Activated effector memory CD4-positive, alpha-beta T cell treated with anti-CD3 and anti-CD28 coated beads, Interleukin-2, amount 50 U/mL, for 16 hours (primary cell): ENCODE data around the gene DCHS2.

Experiments used
- DNase-seq: peaks from one replicate; pipeline ENCODE4 v3.0.0-alpha.2; 2020

Gene DCHS2, protein sequence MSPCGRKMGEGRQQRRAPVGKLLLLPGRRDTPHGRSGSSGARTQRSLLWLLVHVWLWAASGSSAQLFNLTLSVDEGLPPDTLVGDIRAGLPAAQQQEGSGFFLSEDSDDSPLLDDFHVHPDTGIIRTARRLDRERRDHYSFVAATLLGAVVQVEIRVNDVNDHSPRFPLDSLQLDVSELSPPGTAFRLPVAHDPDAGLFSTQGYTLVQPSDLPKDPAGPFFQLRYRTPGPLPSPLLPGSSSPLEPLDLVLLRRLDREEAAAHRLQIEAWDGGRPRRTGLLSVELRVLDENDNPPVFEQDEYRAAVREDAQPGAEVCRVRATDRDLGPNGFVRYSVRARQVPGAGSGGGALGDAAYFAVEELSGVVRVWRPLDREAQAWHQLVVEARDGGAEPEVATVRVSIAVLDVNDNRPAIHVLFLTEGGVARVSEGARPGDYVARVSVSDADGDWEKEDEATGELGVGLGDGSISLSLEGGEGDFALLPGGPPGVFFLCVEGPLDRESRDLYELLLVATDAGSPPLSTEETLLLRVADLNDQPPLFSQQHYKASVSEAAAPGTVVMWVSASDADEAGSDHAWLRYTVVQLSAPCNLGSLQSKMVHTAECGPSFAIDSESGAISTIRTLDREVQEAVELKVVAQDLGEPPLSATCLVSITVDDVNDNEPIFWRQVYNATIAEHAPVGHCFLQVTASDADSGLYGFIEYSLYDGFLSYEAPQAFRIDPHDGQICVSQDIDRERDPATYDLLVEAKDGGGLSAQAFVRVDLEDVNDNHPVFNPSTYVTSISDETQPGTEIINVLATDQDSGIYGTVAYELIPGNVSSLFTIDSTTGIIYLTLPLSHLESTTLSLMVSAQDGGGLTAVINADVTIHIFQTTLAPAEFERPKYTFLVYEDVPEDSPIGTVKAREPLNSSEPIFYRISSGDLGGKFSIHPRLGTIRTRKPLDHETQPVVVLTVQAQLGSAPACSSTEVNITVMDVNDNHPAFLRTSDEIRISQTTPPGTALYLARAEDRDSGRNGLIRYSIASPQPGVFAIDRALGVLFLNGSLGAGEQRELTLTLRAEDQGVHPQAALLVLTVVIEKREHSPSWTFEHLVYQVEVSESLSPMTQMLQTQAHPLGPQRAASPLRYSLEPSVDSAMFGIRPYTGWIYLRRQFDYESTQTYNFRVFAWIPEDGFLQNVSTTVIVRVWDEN (N-terminal part only)

DNA sequence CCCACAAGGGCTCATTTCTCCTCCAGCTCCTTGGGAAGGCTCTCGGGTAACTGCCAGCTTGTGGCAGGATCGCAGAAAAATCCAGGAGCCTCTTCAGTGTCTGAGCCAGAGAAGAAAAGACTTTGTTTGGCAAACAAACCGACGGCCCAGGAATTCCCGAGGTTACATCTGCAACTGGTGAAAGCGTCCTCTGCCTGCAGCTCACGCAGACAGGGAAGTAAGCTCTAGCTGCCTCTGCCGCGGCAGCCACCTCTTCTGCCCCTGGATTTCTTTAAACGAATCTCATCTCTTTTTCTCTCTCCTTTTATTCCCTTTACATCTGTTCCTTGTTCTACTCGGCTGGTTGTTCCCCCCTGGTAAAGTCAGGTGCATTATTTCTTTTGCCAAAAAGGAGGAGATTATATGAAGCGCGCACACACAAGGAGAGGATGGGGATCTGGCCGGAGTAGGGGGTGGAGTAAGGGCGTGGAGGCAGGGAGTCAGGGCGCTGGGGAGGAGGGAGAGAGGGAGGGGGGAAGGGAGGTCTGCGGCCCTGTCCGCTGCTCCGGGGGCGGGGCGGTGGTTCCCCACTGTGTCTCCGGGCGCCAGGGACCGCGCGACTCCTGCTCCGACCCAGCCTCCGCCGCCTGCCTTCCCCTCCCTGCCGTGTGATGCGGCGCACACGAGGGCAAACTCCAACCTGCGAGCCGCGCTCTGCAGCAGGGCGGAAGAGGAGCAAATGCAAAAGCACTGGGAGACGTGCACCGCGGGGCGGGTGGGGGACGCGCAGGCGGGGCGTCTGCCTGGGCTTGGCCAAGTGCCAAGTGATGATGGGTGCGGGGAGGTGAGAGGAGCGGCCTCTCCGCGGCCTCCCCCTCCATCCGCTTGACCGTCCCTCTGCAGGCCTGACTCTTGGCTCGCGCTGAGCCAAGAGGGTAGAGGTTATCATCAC, at the start of gene DCHS2:
DCHS2 (minus strand) TSS at position 459 of the 931 bp plus-strand sequence; CDS start at position 15, 444 bp downstream.
- no peak for DNase-seq

DNA sequence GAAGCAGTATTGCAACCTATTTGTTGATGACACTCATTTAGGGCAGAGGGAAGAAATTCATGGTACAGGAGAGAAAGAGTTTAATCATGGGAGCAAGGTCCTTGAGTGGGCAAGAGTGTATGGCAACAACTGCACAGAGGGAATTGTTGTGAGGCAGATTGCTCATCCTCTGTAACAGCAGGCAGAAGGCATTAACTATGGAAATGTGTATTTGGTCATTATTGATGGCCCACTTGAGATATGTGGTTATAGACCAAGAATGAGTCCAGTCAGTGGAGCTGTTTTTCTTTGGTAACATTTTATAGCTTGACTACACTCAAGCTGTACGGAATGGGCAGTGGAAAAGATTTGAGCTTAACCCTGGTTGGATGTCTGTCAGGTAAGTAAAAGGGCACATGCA, 42.7 kb upstream of the DCHS2 start:
- DNase-seq, result no peak

DNA sequence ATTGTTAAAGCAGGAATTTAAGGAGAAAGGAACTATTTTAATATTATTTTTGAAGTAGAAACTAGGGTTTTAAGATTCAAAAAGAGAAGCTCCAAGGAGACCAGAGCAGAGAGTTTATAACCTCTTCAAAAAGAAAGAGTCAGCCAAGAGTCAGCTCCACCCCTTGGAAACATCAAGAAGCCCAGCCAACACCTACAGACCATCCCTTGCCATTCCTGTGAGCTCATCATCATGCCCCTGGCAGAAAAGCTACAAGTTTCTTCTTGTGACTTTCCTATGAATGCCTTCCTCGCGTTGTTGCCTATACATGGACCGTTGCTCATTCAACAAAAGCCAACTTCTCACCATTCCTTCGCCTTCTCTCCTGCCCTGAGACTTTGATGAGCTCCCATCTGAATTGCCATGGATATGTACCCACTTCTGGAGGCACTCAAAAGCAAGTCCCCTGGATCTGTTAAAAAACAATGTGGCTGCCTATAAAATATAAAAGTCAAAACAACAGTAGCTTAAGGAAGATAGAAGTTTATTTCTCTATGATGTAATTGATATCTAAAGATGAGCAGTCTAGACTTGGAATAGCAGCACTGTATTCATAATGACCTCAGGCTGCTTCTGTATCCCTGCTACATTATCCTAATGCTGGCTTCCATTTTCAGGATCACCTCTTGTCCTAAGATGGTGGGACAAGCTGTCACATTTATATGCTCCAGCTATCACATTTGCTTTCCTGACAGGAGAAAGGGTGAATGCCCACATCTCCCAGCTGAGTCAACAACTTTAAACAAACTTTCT, 38.3 kb upstream of the DCHS2 start:
- no peak for DNase-seq

DNA sequence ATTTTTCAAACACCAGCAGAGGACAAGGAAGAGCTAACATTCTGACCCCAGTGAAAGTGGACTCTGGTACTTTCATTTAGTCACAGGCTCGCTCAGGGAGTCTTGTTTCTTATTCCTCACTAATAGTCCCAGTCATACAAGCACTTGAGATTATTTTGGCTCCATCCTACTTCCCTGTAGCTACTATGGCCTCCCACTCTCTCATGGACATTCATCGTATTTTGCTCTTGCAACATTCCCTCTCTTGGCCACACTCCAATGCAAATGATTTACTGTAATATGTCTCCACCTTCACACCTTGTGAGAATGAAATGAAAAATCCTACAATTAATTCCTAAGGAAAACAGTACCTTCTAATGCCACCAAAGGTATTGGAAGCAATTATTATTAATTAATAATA, 37.3 kb upstream of the DCHS2 start:
- DNase-seq, result no peak

DNA sequence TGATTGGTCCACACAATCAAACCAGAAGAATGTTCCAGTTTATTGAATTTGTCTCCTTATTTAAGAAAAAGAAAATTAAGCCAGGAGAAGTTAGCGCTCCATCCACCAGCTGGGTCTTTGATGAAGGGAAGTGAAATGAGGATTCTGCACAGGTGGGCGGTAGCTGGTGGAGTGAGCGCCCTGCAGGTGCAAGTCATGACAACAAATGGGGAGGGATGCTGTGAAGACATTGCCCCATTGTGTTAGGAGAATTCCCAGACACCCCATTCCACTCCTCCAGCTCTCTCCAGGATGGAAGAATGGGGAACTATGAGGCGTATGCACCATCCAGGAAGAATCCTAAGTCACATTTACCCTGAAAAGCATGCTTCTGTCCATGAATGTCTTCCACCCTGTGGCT, 35.7 kb upstream of the DCHS2 start:
- no peak for DNase-seq

DNA sequence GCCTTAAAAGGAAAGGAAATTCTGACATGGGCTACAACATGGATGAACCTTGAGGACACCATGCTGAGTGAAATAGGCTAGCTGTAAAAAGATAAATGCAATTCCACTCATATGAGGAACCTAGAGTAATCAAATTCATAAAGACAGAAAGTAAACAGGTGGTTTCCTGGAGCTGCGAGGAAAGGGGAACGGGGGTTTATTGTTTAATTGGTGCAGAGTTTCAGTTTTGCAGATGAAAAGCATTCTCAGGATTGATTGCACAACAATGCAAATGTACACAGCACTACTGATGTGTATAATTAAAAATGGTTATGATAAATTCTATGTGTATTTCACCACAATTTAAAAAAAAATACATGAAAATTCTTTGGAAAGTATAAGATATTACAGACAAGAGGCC, 34.6 kb upstream of the DCHS2 start:
- no peak for DNase-seq

DNA sequence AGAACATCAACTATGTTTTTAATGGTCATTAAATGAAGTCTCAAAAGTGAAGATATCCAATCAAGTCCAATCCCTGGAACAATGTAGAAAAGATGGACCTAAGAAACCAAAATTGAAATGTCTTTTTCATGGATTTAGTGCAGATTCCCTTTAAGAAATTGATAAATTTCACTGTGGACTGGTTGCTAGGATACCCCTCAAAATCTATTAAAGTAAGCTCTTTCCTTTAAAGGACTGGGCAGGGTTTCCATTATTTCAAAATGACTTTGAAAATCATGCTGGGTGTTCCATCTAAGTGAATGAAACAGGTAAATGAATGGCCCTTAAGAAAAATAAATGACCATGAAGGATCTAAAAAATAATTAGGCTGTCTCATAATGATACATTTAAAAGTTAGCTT, 30.0 kb upstream of the DCHS2 start:
- no peak for DNase-seq

DNA sequence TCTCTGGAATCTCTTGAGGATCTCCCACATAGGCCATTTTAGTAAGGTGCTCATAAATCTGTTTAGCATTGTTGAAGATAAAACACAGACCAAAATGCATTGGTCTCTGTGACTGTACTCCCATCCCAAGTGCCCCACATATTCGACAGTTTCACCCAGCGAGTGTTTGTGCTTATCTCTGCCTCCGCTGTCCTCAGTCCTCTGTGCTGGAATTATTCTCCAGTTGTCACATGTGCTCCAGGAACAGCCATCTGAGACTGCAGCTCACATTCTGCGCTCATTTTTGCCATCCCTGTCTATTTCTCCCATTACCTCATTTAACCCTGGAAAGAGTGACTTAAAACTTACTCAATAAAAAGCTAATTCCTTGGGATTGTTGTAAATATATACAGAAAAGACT, 27.6 kb upstream of the DCHS2 start:
- DNase-seq, result no peak

DNA sequence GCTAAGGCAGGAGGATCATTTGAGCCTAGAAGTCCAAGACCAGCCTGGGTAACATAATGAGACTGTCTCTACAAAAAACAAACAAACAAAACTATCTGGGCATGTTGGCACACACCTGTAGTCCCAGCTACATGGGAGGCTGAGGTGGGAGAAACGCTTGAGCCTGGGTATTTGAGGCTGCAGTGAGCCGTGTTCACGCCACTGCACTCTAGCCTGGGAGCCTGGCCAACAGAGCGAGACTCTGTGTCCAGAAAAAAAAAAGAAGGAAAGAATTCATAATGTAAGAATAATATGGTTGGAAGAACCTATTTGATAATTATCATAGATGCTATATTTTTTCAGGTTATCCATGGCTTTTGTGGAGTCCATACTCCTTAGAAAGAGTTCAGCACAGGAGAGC, 26.0 kb upstream of the DCHS2 start:
- DNase-seq, result no peak

DNA sequence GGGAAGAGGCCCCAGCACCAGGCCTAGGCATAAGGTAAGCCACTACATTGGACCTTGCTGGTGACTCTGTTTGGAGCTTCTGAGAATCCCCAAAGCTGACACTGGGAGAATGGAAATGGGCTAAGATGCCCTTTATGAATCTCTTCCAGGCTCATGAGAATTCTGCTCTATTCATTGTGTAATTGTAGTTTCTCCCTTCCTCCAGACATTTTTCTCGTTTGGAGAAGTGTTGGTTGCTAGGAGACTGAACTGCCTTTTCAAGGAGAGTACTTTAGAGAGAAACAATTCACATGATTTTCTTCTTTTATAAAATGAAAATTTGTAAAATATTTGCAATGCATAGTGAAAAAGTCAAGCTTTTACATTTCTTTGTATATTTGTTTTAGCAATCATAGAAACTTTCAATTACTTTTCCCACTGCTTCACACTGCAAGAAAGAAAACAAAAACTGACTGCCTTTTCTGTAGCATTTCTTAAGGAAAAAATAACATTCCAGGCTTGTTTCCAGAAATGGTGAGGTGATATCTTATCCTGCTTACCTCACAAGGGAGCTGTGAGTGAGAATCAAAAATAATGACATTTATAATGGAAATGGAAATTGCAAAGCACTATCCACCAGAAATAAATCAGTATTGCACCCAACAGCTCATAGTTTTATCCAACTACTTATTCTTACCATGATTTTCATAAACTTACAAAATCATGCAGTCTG, 24.9 kb upstream of the DCHS2 start:
- no peak for DNase-seq

DNA sequence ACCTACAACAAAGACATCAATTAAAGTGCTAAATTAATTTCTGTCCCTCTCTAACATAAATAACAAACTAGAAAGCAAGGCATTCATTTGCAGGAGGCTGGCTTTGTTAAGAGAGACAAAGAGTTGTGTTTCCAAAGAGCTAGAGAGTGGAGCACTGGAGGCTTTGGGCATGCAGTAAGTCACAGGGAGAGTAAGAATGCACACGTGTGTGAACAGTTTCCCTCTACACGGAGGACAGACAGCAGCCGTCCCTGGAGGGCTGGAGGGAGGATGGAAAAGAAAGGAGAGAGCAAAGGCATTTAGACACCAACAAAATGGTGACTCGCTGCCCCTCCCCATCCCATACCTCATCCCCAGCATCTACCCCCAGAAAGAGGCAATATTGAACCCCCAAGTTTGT, 20.4 kb upstream of the DCHS2 start:
- no peak for DNase-seq

DNA sequence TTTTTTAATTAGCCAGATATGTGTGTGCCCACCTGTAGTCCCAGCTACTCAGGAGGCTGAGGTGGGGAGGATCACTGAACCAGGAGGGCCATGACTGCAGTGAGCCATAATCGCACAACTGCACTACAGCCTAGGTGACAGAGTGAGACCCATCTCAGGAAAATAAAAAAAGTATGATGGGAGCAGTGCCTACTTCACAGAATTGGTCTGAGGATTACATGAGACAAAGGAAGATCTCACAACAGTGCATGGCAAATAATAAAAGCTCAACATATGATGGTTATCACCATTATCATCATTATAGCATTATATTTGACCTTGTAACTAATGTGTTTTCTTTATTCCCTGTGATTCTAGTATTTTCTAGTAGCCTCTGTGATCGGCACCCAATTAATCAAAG, 19.9 kb upstream of the DCHS2 start:
- no peak for DNase-seq

DNA sequence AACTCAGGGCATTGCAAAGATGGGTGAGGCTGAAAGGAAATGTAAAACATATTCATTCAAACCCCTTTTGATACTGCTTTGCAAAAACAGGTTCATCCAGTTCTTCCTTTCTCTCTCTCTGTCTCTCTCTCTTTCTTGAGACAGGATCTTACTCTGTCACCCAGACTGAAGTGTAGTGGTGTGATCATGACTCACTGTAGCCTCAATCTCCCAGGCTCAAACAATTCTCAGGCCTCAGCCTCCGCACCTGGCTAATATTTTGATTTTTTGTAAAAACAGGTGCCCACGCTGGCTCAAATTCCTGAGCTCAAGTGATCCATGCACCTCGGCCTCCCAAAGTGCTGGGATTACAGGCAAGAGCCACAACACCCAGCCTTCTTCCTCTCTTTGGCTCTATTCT, 15.6 kb upstream of the DCHS2 start:
- DNase-seq, result no peak

DNA sequence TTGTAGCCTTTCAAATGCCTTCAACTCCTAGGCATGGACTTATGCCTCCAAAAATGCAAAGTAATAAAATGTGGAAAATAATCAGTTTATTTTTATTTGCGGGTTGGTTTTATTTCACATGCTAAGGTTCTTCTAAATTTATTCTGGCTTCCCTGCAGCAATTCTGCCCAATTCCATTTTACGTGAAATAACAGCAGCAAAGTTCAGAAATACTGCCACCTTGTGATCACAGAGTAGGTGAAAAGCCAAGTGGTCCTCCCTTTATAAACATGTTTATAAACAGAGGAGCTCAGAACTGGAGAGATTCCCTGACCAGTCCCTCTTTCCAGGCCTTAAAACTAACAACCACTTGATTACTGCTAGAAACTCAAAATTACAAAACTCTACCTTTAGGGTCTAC, 14.7 kb upstream of the DCHS2 start:
- DNase-seq, result no peak

DNA sequence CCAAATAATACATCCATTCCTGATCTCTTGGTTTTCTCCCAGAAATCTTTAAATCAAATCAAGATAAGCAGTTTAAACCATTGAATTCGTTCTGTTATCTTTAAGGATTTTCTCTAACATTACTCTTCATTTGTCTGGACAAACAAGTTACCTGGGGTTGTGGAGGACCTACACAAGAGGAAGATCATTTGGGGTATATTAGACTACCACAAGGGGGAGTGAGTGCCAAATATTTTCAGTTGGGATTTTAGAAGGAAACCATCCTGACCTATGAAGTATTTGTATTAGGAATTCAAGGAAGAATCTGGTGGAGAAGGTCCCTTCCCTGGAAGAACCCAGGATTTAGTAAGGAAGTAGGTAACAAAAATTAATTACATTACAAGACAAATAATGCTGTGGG, 12.0 kb upstream of the DCHS2 start:
- no peak for DNase-seq

DNA sequence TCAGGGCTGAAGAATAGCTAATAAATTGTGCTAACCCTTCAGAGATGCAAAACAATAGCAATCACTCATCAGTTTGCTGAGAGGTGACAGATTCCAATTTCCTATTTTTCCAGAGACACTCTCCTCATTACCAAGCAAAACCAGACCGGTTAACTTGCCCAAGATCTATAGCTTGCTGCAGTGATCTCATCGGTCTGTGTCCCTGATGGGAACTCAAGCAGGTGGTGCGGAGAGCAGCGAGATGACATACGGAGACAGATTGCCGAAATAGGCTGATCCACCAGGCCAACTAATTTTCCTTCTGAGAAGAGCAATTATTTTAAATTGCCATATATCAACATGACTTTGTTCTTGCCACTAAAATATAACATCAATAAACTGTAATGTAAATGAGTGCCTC, 10.5 kb upstream of the DCHS2 start:
- DNase-seq, result no peak

DNA sequence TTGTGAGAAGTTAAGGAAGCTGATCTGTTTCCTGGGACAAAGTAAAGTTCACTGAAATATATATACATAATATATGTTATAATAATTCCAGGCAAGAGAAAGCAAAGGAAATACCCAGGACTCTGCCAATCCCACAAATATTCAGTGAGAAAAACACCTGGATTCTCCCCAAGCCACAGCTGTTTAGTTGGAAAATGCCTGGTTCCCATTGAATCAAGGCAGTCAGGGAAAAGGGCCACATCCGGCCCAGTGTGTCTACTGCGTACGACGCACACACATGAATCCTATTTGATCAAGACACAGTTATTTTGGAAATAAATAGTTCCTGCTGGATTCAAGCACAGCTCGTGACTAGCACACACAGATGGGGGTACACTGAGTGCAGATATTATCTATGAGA, 6.3 kb upstream of the DCHS2 start:
- DNase-seq, result no peak

DNA sequence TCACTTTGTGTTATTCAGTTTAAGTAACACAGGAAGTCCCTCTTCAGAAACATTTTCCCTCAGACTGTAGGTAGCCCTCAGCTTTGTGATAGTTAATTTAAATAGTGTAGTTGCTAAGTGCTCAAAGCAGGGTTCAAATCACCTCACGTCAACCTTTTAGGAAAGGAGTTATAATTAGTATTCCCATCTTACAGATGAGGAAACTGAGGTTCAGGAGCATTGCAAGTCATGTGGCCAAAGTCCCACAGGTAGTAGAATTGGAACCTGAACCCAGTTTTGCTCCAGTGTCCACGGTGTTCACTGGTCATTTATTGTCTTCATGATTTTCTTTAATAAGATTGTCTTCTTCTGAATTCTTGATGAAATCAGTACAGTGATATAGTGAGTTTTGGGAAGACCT, 4.3 kb upstream of the DCHS2 start:
- no peak for DNase-seq

DNA sequence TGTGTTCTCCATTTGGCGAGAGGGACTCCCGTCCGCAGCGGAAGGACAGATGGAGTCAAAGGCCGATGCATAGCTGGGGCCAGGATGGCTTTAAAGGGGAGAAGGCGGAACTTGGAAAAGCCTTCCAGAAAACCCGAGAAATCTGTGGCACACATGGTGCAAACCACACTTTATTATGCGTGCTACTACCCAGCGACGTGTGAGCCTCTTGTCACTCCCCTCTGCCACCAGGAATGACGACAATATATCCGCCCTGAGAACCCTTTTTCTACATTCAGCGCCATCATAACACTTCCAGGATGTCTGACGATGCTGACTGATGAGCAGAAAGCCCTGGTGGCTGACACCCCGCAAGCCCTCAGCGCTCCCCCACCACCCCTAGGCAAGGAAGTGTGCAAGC, 689 bp upstream of the DCHS2 start:
- DNase-seq, result no peak

DNA sequence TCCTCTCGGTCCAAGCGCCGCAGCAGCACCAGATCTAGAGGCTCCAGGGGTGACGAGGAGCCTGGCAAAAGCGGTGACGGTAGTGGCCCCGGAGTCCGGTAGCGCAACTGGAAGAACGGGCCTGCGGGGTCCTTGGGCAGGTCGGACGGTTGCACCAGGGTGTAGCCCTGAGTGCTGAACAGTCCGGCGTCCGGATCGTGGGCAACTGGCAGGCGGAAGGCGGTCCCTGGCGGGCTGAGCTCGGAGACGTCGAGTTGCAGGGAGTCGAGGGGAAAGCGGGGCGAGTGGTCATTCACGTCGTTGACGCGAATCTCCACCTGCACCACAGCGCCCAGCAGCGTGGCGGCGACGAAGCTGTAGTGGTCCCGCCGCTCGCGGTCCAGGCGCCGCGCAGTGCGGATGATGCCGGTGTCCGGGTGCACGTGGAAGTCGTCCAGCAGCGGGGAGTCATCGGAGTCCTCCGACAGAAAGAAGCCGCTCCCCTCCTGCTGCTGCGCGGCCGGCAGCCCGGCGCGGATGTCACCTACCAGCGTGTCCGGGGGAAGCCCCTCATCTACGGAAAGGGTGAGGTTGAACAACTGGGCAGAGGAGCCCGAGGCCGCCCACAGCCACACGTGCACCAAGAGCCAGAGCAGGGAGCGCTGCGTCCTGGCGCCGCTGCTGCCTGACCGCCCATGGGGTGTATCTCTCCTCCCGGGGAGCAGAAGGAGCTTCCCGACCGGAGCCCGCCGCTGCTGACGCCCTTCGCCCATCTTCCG, 837 bp downstream of the DCHS2 start:
- DNase-seq, result no peak
